ENCODE results near the gene SLC19A2. TPM values are rescaled to one million over a fixed set of nuclear protein-coding genes. Genes with fewer than 3 reads are reported as not detected.

Gene SLC19A2
- total RNA-seq, 1 experiment from 2014 or later, result 10.1 TPM

- ChIA-PET RAD21 (ENCODE audit: low non-redundant PET in 1 of 2, low total read pairs in 2 of 2, uncharacterized antibody in 2 of 2, unreplicated experiment in 2 of 2) (no interaction called here), CTCF (no interaction called here), POLR2A (no interaction called here)
- no peak for ATAC-seq
- H2AFZ ChIP-seq (ENCODE audit: low read depth, low read length, poor library complexity, severe bottlenecking), result no peak overlapping the region
- no peaks in the 10 kb centered on the region for H3K79me2 ChIP-seq (ENCODE audit: insufficient read depth, low read length)
- BruUV-seq (replicated peaks), result no TSS peak
- H3K4me1 ChIP-seq (ENCODE audit: control insufficient read depth in 1 of 2, insufficient read depth in 2 of 2, low read length in 2 of 2), result peaks cover 0 to 9% of the 10 kb centered on the region in 2 experiments; a peak in 2 of 4 replicates
- H3K4me3 ChIP-seq (replicated peaks in 1 of 2; ENCODE audit: low read depth in 1 of 2, low read length in 2 of 2), result no peak overlapping the region
- no peaks in the 10 kb centered on the region for H3K27me3 ChIP-seq (ENCODE audit: insufficient read depth, low read length)
- no peaks in the 10 kb centered on the region for H4K20me1 ChIP-seq (ENCODE audit: insufficient read depth)
- H3K9ac ChIP-seq (ENCODE audit: low read length), result no peak overlapping the region
- no peaks in the 10 kb centered on the region for H3K36me3 ChIP-seq (ENCODE audit: control insufficient read depth in 1 of 2, insufficient read depth in 2 of 2, low read length in 2 of 2)
- 0 out of 2 replicates have a peak, but pooled peaks cover 2% of the 10 kb centered on the region for H3K9me2 ChIP-seq (ENCODE audit: insufficient read depth)
- H3K4me2 ChIP-seq (ENCODE audit: low read length), result no peak overlapping the region
- H3K27ac ChIP-seq (ENCODE audit: low read depth, low read length), result no peak overlapping the region
- intact Hi-C loops (cut with micrococcal nuclease), result no loop called here
- no peak for DNase-seq (ENCODE audit: low read depth, low spot score)
- H3K9me3 ChIP-seq (ENCODE audit: control insufficient read depth in 1 of 2, insufficient read depth in 1 of 2, low read depth in 1 of 2, low read length in 2 of 2), result no peaks in the 10 kb centered on the region
- TF ChIP-seq SRF (IDR thresholded peaks at IDR 0.05; ENCODE audit: low read depth), result no peak
- TF ChIP-seq JUND (IDR thresholded peaks at IDR 0.05), result no peak
- no peak for TF ChIP-seq CEBPB (IDR thresholded peaks at IDR 0.05; ENCODE audit: low read depth)
- TF ChIP-seq FOSL1 (IDR thresholded peaks at IDR 0.05; ENCODE audit: low read depth), result no peak
- TF ChIP-seq, protein P1, sequence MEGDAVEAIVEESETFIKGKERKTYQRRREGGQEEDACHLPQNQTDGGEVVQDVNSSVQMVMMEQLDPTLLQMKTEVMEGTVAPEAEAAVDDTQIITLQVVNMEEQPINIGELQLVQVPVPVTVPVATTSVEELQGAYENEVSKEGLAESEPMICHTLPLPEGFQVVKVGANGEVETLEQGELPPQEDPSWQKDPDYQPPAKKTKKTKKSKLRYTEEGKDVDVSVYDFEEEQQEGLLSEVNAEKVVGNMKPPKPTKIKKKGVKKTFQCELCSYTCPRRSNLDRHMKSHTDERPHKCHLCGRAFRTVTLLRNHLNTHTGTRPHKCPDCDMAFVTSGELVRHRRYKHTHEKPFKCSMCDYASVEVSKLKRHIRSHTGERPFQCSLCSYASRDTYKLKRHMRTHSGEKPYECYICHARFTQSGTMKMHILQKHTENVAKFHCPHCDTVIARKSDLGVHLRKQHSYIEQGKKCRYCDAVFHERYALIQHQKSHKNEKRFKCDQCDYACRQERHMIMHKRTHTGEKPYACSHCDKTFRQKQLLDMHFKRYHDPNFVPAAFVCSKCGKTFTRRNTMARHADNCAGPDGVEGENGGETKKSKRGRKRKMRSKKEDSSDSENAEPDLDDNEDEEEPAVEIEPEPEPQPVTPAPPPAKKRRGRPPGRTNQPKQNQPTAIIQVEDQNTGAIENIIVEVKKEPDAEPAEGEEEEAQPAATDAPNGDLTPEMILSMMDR (IDR thresholded peaks at IDR 0.05 in 2 of 3, conservative IDR thresholded peaks at IDR 0.05 in 1 of 3; ENCODE audit: borderline replicate concordance in 1 of 3, insufficient read depth in 1 of 3, low read depth in 2 of 3, low read length in 2 of 3), result no peak
- TF ChIP-seq EZH2 (IDR thresholded peaks at IDR 0.05), result no peak
- TF ChIP-seq, protein P2, sequence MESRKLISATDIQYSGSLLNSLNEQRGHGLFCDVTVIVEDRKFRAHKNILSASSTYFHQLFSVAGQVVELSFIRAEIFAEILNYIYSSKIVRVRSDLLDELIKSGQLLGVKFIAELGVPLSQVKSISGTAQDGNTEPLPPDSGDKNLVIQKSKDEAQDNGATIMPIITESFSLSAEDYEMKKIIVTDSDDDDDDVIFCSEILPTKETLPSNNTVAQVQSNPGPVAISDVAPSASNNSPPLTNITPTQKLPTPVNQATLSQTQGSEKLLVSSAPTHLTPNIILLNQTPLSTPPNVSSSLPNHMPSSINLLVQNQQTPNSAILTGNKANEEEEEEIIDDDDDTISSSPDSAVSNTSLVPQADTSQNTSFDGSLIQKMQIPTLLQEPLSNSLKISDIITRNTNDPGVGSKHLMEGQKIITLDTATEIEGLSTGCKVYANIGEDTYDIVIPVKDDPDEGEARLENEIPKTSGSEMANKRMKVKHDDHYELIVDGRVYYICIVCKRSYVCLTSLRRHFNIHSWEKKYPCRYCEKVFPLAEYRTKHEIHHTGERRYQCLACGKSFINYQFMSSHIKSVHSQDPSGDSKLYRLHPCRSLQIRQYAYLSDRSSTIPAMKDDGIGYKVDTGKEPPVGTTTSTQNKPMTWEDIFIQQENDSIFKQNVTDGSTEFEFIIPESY (IDR thresholded peaks at IDR 0.05; ENCODE audit: extremely low read depth, insufficient replicate concordance, low read length), result no peak
- TF ChIP-seq YY1 (IDR thresholded peaks at IDR 0.05; ENCODE audit: extremely low read depth, insufficient replicate concordance, low read depth, low read length), result no peak
- TF ChIP-seq, protein P3, sequence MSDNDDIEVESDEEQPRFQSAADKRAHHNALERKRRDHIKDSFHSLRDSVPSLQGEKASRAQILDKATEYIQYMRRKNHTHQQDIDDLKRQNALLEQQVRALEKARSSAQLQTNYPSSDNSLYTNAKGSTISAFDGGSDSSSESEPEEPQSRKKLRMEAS (IDR thresholded peaks at IDR 0.05), result no peak
These were observed 29.0 kb upstream of the SLC19A2 start for GRCh38 chr1:169514566-169515270.
